Transverse colon (tissue), 4 donors: ENCODE data around the gene ZNF337.
"Not testable (repeated sequence)": the region's sequence is repeated elsewhere in the genome, so short reads cannot be mapped to it uniquely, and the experiment has no call there.

ENCODE experiments used
- EP300 ChIP-seq: sonication (generic); formaldehyde crosslinking; IDR thresholded peaks from one replicate; pipeline ENCODE4 v1.6.1; 2017; ENCODE audit warnings: antibody characterized with exemption, low read depth
- POLR2A ChIP-seq: fragments of 450-650 bp; IDR thresholded peaks from one replicate; pipeline ENCODE4 v1.6.1; 2016; ENCODE audit warnings: antibody characterized with exemption, mild to moderate bottlenecking, moderate library complexity
- POLR2AphosphoS5 ChIP-seq, 3 donors: sonication (generic); formaldehyde crosslinking; IDR thresholded peaks; one replicate each; pipeline ENCODE4 v1.6.1; 2016; ENCODE audit warnings: antibody characterized with exemption in 3 of 3
- TF ChIP-seq, protein P1 (sequence below), 5 experiments: fragments of 200-600 bp in 3 of 5; fragments of 450-650 bp in 2 of 5; sonication (generic) in 3 of 5; IDR thresholded peaks; 1 replicate in 2 of 5; 2 replicates in 3 of 5; pipeline ENCODE4 v1.5.1; 2016 to 2017; ENCODE audit warnings: antibody characterized with exemption in 5 of 5, inconsistent platforms in 3 of 5, mild to moderate bottlenecking in 2 of 5, moderate library complexity in 1 of 5

DNA sequence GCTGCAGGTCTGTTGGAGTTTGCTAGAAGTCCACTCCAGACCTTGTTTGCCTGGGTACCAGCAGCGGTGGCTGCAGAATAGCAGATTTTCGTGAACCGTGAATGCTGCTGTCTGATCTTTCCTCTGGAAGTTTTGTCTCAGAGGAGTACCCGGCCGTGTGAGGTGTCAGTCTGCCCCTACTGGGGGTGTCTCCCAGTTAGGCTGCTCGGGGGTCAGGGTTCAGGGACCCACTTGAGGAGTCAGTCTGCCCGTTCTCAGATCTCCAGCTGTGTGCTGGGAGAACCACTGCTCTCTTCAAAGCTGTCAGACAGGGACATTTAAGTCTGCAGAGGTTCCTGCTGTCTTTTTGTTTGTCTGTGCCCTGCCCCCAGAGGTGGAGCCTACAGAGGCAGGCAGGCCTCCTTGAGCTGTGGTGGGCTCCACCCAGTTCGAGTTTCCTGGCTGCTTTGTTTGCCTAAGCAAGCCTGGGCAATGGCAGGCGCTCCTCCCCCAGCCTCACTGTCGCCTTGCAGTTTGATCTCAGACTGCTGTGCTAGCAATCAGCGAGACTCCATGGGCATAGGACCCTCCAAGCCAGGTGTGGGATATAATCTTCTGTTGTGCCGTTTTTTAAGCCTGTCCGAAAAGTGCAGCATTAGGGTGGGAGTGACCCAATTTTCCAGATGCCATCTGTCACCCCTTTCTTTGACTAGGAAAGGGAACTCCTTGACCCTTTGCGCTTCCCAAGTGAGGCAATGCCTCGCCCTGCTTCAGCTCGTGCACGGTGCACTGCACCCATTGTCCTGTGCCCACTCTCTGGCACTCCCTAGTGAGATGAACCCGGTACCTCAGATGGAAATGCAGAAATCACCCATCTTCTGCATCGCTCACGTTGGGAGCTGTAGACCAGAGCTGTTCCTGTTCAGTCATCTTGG, 22.5 kb upstream of the ZNF337 start:
- TF ChIP-seq, protein P1, sequence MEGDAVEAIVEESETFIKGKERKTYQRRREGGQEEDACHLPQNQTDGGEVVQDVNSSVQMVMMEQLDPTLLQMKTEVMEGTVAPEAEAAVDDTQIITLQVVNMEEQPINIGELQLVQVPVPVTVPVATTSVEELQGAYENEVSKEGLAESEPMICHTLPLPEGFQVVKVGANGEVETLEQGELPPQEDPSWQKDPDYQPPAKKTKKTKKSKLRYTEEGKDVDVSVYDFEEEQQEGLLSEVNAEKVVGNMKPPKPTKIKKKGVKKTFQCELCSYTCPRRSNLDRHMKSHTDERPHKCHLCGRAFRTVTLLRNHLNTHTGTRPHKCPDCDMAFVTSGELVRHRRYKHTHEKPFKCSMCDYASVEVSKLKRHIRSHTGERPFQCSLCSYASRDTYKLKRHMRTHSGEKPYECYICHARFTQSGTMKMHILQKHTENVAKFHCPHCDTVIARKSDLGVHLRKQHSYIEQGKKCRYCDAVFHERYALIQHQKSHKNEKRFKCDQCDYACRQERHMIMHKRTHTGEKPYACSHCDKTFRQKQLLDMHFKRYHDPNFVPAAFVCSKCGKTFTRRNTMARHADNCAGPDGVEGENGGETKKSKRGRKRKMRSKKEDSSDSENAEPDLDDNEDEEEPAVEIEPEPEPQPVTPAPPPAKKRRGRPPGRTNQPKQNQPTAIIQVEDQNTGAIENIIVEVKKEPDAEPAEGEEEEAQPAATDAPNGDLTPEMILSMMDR (IDR thresholded peaks at IDR 0.05) = not testable (repeated sequence)
- not testable (repeated sequence) for TF ChIP-seq POLR2A; EP300; POLR2AphosphoS5 (IDR thresholded peaks at IDR 0.05)
